Stimulated activated CD8-positive, alpha-beta memory T cell treated with anti-CD3 and anti-CD28 coated beads, Interleukin-7, amount 100 ng/mL, for 24 hours (primary cell): Measurements from ENCODE around the gene RPL10.
A peak's percentile ranks its signal among the peaks of the same experiment; 100 is the strongest.

ENCODE experiments used
- DNase-seq: peaks from one replicate; pipeline ENCODE4 v3.0.0-alpha.2; 2020; ENCODE audit warnings: low read depth

Gene RPL10

GRCh38 chrX:154362085-154362742, 36.0 kb upstream of the RPL10 start:
- DNase-seq: no peak

DNA sequence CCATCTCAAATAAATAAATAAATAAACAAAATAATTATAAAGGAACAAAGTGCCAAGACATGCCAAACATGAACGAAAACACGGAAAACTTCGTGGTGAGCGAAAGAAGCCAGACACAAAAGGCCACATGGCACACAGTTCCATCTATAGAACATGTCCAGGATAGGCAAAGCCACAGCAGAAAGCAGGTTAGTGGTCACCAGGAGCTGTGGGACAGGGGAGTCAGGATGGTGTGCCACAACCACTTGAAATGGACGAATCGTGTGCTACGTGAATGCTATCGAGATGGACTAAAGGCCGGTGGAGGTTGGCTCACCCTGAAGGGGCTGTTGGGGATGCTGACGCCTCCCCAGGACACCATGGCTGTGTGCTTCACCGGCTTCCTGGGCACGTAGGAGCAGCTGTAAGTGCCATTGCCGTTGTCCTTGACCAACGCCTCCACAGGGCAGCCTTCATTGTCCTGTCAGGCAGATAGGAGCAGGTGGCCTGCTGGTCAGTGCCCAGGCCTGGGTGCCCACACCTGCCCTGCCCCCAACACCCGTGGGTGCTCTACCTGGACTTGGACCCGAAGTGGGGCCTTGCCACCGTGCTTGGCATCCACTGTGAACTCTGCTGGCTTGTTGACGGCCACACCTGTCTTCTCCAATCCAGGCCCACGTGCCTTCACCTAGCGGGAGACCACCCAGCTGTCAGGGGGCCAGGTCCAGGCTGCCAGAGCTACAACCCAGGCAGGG, 34.3 kb upstream of the RPL10 start:
- DNase-seq: no peak

GRCh38 chrX:154365052-154365600, 33.1 kb upstream of the RPL10 start:
- no peak for DNase-seq

DNA sequence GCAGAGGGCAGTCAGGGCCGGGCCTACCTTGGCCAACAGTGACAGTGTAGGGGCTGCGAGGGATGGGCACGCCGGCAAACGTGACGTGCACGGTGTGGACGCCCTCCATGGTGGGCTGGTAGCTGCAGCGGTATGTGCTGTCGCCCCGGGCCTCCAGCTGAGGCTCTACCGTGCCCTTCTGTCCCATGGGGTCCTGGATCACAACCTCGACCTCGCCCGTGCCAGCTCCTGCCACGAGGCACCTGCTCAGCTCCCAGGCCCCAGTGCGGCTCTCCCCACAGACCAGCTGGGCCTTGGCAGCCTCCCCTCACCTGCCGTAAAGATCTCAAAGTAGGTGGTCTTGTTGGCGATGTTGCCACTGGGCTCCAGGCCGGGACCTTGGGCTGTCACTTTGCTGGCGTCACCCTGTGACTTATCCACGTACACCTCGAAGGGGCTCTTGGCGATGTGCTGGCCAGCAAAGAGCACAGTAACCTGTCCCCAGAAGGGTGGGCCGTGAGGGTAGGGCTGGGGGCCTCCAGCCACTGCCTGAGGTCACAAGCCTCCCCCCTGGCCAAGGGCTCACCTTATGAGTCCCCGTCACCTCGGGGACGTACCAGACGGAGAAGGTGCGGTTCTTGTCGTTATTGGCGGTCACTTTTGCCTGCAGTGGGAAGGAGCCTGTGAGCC, 32.0 kb upstream of the RPL10 start:
- no peak for DNase-seq

DNA sequence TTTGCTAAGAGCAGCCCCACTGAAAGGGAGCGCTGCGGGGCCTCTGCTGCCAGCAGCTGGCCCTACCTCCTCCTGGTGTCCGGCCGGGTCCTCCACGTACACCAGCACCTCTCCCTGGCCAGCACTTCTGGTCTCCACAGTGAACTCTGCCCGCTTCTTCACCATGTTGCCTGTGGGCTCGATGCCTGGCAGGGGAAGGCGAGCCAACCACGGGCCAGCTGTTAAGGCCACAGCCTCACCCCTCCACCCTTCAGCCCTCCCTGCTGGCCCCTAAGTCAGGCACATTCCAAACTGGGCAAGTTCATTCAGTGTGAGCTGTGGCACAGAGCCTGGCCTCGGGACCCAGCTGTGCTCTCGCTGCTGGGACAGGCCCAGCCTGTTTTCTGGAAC, 31.5 kb upstream of the RPL10 start:
- DNase-seq: no peak

DNA sequence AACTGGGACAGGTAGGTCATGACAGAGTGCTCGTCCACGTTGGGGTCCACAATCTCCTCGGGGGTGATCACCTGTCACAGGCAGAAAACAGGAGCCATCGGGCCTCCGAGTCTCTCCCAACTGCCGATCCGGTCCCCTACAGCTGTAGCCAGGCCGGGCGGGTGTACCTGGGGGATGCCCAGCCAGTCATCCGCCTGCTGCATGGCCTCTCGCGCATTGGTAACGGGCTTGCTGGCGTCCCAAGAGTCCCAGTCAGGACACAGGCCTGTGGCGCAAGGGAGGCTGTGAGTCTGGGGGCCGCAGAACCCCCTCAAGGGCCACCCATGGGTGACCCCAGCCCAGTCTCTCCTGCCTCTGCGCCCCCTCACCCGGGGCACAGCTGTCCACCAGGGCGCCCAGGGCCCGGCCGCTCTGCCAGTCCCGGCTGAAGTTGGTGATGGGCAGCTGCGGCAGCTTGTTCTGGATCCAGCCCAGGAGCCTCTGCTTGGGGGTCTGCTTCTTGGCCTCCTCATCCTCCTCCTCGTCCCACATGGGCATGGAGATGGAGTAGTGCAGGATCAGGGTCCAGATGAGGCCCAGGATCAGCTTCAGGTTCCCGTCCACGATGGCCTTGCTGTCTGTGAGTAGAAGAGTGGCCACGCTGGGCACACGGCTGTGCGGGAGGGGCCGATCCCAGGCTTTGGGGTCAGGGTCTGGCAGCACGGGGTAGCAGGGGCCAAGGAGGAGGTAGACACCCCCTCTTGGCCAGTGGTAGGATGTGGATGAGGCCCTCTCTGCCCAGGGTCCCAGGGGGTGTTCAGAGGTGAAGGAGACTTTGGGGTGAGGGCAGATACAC, 30.5 kb upstream of the RPL10 start:
- DNase-seq: no peak

DNA sequence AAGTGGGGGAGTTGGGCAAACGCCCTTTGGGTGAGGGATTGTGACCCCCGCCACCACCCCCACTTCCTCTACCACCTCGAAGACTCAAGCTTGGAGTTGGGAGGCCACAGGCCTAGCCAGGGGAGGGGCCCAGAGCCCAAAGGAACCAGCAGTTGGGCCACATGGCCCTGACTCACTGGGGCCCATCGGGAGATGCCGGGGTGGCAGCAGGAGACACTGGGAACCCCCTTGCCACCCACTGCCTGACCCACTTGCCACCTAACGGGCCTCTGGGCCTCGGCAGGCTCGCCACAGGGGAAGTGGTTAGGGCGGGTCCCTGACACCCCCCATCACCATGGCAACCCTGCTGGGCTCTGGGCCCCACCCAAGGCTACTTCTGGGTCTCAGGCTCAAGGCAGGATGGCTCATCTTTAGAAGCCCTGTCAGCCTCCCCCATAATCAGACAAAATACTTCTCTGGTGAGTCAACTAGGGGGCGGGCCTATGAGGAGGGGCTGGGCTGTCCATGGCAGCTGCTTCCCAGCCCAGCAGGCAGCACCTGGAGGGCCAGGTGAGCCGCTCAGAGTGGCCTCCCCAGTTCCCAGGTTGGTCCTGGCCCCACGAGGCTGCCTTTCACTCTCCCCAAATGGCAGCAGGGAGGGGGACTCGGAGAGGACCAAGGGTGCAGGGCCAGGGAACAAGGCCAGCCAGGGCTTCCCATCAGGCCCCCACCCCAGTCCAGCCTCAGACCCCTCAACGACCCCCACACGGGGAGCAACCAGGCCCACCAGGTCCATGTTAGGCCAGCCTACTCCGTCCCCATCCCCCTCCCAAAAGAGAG, 29.3 kb upstream of the RPL10 start:
- peak; percentile 79 for DNase-seq

- DNase-seq: peak; percentile 50
Measured at GRCh38 chrX:154369449-154370299, 28.5 kb upstream of the RPL10 start.

- DNase-seq: no peak
Measured at GRCh38 chrX:154370300-154371016, 27.7 kb upstream of the RPL10 start.

DNA sequence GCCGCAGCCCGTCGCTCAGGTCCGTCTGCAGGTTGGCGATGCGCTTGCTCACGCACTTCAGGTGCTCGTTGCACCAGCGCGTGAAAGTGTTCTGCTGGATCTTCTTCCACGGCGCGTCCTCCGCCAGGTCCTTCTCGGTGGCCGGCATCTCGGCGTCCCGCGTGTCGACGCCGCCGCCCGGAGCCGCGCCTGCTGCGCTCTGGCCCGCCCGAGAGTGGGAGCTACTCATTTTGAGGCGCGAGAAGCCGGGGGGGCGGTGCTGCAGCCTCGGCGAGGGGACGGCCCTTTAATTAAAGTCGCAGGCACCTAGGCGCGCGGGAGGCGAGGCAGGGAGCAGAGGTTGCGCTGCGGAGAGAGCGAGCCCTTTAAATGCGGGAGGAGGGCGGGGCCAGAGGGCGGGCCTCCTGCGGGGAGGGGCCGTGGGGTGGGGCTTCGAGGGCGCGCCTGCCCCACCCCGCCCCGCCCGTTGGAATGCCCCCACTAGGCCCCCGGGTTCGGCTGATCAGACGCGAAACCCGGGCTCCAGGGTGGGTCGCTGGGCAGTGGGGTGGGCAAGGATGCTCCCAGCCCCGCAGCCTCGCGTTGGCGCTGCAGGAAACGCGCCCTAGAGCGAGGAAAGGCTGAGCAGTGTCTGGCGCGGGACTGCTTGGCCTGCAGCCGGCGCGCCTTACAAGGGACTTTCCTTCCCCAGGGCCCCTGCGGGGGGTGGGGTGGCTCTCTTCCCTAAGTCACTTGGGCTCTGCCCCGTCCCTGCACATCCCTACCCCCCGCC, 27.0 kb upstream of the RPL10 start:
- peak; percentile 76 for DNase-seq

GRCh38 chrX:154371789-154372300, 26.3 kb upstream of the RPL10 start:
- no peak for DNase-seq

DNA sequence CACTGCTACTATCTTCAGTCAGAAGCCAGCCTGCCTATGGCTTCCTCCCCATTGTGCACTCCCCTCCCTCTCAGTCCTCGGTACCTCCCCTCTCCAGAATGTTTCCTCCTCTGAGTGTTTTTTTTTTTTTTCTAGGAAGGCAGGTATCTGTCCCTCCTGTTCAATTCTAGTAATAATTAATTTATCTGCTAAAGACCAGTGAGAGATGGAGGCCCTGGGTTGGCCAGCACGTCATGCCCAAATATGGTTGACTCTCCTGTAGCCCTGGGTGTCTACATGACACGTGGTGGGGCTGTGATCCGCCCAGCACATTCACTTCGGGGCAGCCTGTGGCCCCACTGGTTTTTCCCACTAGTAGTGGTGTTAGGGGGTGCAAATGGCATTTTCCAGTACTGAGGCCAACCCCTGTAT, 25.6 kb upstream of the RPL10 start:
- no peak for DNase-seq

GRCh38 chrX:154373340-154374306, 24.6 kb upstream of the RPL10 start:
- DNase-seq: no peak

- no peak for DNase-seq
Measured at GRCh38 chrX:154374313-154375155, 23.6 kb upstream of the RPL10 start, which contains the start of gene FLNA. TSS of gene FLNA (minus strand) at chrX:154374634. CDS start at chrX:154371245, 3,389 bp downstream.

DNA sequence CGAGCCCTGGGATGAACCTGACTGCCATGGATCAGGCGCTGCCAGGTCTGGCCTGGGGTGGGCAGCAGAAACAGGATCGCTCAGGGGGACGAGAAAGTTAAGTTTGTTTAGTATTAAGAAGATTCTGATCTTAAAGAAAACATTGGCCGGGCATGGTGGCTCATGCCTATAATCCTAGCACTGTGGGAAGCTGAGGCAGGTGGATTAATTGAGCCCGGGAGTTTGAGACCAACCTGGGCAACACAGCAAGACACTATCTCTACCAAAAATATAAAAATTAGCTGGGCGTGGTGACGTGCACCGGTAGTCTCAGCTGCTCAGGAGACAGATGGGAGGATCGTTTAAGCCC, 23.0 kb upstream of the RPL10 start:
- no peak for DNase-seq

DNA sequence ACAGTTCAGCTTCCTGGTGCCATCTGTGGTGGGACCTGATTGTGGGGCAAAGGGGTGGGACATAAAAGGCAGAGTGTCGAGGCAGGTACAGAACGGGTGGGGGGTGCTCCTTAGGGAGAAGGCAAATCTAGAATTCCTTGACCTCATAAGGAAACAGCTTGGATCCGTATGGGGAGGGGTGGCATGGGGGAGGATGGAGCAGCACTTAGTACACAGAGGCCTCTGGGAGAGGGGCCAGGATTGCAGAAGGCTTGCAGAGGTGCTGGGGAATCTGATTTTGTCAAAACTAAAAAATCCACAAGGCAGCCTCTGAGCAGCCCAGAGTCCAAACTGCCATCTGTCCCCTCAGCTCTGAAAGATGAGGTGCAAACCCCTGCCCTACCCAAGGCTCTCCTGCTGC, 21.4 kb upstream of the RPL10 start:
- no peak for DNase-seq
